Type B pancreatic cell (in vitro differentiated cells): ENCODE results near the gene KNOP1. TPM values are rescaled to one million over a fixed set of nuclear protein-coding genes. Genes with fewer than 3 reads are reported as not detected.

ENCODE experiments used
- DNase-seq: peaks from one replicate; pipeline ENCODE4 v3.0.0; 2021; ENCODE audit warnings: mixed read lengths; ENCODE audit not compliant: unreplicated experiment; ENCODE audit errors: extremely low spot score
- H3K27ac Mint-ChIP-seq: 2 replicates; pipeline ENCODE4 v1.8.0; 2021; ENCODE audit warnings: mild to moderate bottlenecking, mixed read lengths
- H3K27me3 Mint-ChIP-seq: 2 replicates; pipeline ENCODE4 v1.8.0; 2021; ENCODE audit warnings: mixed read lengths
- H3K36me3 Mint-ChIP-seq: 2 replicates; pipeline ENCODE4 v1.8.0; 2021; ENCODE audit warnings: mixed read lengths
- H3K4me1 Mint-ChIP-seq: one replicate; pipeline ENCODE4 v1.8.0; 2021; ENCODE audit warnings: mixed read lengths; ENCODE audit not compliant: unreplicated experiment
- H3K4me3 Mint-ChIP-seq: 2 replicates; pipeline ENCODE4 v1.8.0; 2021; ENCODE audit warnings: mild to moderate bottlenecking, mixed read lengths
- H3K9me3 Mint-ChIP-seq: 2 replicates; pipeline ENCODE4 v1.8.0; 2021; ENCODE audit warnings: mixed read lengths
- total RNA-seq: library from RNA; stranded (reverse); gene quantifications from 2 replicates; pipeline ENCODE4 v1.2.1, GENCODE V29; 2021; ENCODE audit warnings: low replicate concordance
- TF ChIP-seq, protein P1 (sequence below): fragments of 200-600 bp; sonication (generic); conservative IDR thresholded peaks from 2 replicates; pipeline ENCODE4 v1.5.0; 2021; ENCODE audit warnings: antibody characterized with exemption, mild to moderate bottlenecking

KNOP1 gene
- total RNA-seq, 1 donor from 2014 or later, result 54.9 TPM

- no peaks in the 10 kb centered on the region for H3K9me3 Mint-ChIP-seq
- H3K27me3 Mint-ChIP-seq, result no peaks in the 10 kb centered on the region
- no peak overlapping the region for H3K4me3 Mint-ChIP-seq
- peaks cover 7% of the 10 kb centered on the region for H3K4me1 Mint-ChIP-seq
- H3K27ac Mint-ChIP-seq, result no peak overlapping the region
- H3K36me3 Mint-ChIP-seq, result peaks cover 52% of the 10 kb centered on the region
- no peak for DNase-seq
- TF ChIP-seq, protein P1, sequence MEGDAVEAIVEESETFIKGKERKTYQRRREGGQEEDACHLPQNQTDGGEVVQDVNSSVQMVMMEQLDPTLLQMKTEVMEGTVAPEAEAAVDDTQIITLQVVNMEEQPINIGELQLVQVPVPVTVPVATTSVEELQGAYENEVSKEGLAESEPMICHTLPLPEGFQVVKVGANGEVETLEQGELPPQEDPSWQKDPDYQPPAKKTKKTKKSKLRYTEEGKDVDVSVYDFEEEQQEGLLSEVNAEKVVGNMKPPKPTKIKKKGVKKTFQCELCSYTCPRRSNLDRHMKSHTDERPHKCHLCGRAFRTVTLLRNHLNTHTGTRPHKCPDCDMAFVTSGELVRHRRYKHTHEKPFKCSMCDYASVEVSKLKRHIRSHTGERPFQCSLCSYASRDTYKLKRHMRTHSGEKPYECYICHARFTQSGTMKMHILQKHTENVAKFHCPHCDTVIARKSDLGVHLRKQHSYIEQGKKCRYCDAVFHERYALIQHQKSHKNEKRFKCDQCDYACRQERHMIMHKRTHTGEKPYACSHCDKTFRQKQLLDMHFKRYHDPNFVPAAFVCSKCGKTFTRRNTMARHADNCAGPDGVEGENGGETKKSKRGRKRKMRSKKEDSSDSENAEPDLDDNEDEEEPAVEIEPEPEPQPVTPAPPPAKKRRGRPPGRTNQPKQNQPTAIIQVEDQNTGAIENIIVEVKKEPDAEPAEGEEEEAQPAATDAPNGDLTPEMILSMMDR, result no peak
Measured at GRCh38 chr16:19735074-19735867, 17.2 kb upstream of the KNOP1 start.

DNA sequence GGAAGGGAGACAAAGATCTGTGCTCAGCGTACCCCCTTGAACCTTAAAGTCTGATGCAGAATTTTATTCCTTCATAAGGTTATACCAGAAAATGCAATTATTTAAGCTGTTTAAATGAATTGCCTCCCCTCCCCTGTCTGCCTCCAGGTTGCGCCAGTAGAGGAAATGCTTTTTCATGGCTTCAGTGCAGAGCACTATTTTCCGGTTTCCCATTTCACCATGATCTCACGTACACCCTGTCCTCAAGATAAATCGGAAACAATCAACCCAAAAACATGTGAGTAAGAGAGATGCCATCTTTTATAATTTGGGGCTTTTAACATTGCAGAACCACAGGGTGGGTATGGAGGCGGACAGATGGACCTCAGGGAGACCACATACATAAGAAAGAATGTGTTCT, 15.5 kb upstream of the KNOP1 start:
- TF ChIP-seq, protein P1, result no peak
- H3K27ac Mint-ChIP-seq, result no peak overlapping the region
- H3K36me3 Mint-ChIP-seq, result peaks cover 38% of the 10 kb centered on the region
- no peak overlapping the region for H3K4me3 Mint-ChIP-seq
- no peaks in the 10 kb centered on the region for H3K9me3 Mint-ChIP-seq
- H3K27me3 Mint-ChIP-seq, result no peaks in the 10 kb centered on the region
- H3K4me1 Mint-ChIP-seq, result peaks cover 7% of the 10 kb centered on the region
- DNase-seq, result no peak

DNA sequence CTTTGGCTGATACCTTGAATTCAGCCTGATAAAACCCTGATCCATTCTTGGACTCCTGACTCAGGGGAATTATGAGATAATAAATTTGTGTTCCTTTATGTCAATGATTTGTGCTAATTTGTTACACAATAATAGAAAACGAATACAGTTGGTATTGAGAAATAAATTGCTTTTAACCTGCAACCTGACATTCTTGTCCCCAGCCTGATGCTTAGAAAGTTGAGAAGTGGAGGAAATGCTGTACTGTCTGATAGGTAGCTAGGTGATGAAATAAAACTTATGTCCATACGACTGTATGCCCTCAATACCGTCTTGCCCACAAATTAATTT, 10.6 kb upstream of the KNOP1 start:
- no peak for DNase-seq
- Mint-ChIP-seq H3K4me1 (peaks cover 5% of the 10 kb centered on the region), H3K4me3 (no peak overlapping the region), H3K36me3 (peaks cover 22% of the 10 kb centered on the region), H3K9me3 (no peaks in the 10 kb centered on the region), H3K27me3 (no peaks in the 10 kb centered on the region), H3K27ac (no peak overlapping the region)
- TF ChIP-seq, protein P1, result no peak

GRCh38 chr16:19722981-19723380, 5.0 kb upstream of the KNOP1 start:
- H3K27ac Mint-ChIP-seq, result no peak overlapping the region
- TF ChIP-seq, protein P1, result no peak
- H3K4me1 Mint-ChIP-seq, result peaks cover 23% of the 10 kb centered on the region
- DNase-seq, result no peak
- H3K9me3 Mint-ChIP-seq, result no peaks in the 10 kb centered on the region
- H3K4me3 Mint-ChIP-seq, result no peak overlapping the region
- peaks cover 5% of the 10 kb centered on the region for H3K36me3 Mint-ChIP-seq
- no peaks in the 10 kb centered on the region for H3K27me3 Mint-ChIP-seq

DNA sequence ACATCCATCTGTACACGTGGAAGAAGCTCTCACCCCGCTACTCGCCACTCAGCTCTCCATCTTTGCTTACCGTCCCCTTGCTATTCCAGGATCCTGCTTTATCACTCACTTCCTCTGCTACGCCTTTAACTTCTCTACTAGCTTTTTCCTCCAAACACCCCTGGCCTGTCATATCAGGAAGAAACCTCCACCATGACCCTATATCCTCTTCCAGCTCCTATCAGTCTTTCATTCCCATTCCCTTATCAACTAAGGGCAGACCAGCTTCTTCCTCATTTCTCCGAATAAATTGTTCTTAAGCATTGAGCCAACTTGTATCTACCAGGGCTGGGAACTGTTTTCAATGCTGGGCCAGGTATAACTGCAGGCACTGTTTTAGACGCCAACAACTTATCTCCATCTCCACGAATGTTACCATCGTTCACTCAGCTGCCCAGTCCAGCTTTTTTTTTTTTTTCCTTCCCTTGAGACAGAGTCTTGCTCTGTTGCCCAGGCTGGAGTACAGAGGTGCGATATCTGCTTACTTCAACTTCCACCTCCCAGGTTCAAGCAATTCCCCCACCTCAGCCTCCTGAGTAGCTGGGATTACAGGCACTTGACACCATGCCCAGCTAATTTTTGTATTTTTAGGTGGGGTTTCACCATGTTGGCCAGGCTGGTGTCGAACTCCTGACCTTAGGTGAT, 4.4 kb upstream of the KNOP1 start:
- Mint-ChIP-seq H3K36me3 (peaks cover 5% of the 10 kb centered on the region), H3K27me3 (no peaks in the 10 kb centered on the region), H3K4me3 (peak overlapping the region; percentile 21), H3K9me3 (no peaks in the 10 kb centered on the region), H3K27ac (no peak overlapping the region), H3K4me1 (peaks cover 23% of the 10 kb centered on the region)
- DNase-seq, result no peak
- TF ChIP-seq, protein P1, result no peak
